ENCODE data around the gene TKTL1.

Gene TKTL1

GRCh38 chrX:154363706-154364439, 68.3 kb downstream of the TKTL1 start:
- no peak for TF ChIP-seq CTCF (IDR thresholded peaks at IDR 0.05)

GRCh38 chrX:154365052-154365600, 69.5 kb downstream of the TKTL1 start:
- TF ChIP-seq CTCF (IDR thresholded peaks at IDR 0.05), result no peak

GRCh38 chrX:154365997-154366665, 70.5 kb downstream of the TKTL1 start:
- no peak for TF ChIP-seq CTCF (IDR thresholded peaks at IDR 0.05)

GRCh38 chrX:154366666-154367055, 71.1 kb downstream of the TKTL1 start:
- TF ChIP-seq CTCF (IDR thresholded peaks at IDR 0.05), result no peak

GRCh38 chrX:154367474-154368308, 72.1 kb downstream of the TKTL1 start:
- no peak for TF ChIP-seq CTCF (IDR thresholded peaks at IDR 0.05)

GRCh38 chrX:154368630-154369448, 73.2 kb downstream of the TKTL1 start:
- no peak for TF ChIP-seq CTCF (IDR thresholded peaks at IDR 0.05)

Data from LNCAP (cell line).